H1 (cell line): ENCODE data around the gene ARMC6. TPM values are rescaled to one million over a fixed set of nuclear protein-coding genes. Genes with fewer than 3 reads are reported as not detected.

Source experiments
- EGR1 ChIP-seq: IDR thresholded peaks from 2 replicates; pipeline ENCODE4 v1.6.1; 2011; ENCODE audit warnings: low read depth, low read length, borderline replicate concordance
- JUND ChIP-seq: IDR thresholded peaks from 2 replicates; pipeline ENCODE4 v1.6.1; 2011; ENCODE audit warnings: mild to moderate bottlenecking, improper control_type of control experiment, low read length
- KDM1A ChIP-seq: fragments of 200-600, 300-600 bp; sonication (generic); IDR thresholded peaks from 2 replicates; pipeline ENCODE4 v1.7.1; 2016; ENCODE audit warnings: mild to moderate bottlenecking, low read length, borderline replicate concordance
- SIRT6 ChIP-seq: IDR thresholded peaks from one replicate; pipeline ENCODE4 v1.7.1; 2012; ENCODE audit warnings: low read length, inconsistent platforms
- TAF7 ChIP-seq: optimal IDR thresholded peaks from 2 replicates; pipeline ENCODE3; 2011; ENCODE audit warnings: low read depth, mild to moderate bottlenecking, inconsistent platforms, low read length, moderate library complexity, borderline replicate concordance
- polyA plus RNA-seq, 7 experiments: library from polyadenylated mRNA; depleted of rRNA in 3 of 7; stranded (reverse) in 5 of 7; unstranded in 2 of 7; fragments of >200 nt in 5 of 7; fragments of 200-250 nt in 2 of 7; gene quantifications; 1 replicate in 5 of 7; 2 replicates in 1 of 7; 4 replicates in 1 of 7; pipeline versions ENCODE4 v1.2.1 to v1.2.3, GENCODE V29; 2011 to 2013; ENCODE audit warnings: missing spikeins in 2 of 7, mixed read lengths in 2 of 7
- total RNA-seq: library from RNA; stranded (reverse); fragmentation: NEBNext Ultra II Directional; extraction: Animal tissue kit (Norgen Biotek cat#: 25700); gene quantifications from 2 replicates; pipeline ENCODE4 v1.2.1, GENCODE V29; 2021
- TF ChIP-seq, protein P1 (sequence below): IDR thresholded peaks from 2 replicates; pipeline ENCODE4 v1.6.1; 2012; ENCODE audit warnings: low read length, inconsistent platforms

ARMC6 gene
- total and polyA plus RNA-seq, 2 of the 8 experiments (the other 6 are each of a cell fraction or from before 2014, with no cell fraction given) = 67.1 to 68.3 TPM

DNA sequence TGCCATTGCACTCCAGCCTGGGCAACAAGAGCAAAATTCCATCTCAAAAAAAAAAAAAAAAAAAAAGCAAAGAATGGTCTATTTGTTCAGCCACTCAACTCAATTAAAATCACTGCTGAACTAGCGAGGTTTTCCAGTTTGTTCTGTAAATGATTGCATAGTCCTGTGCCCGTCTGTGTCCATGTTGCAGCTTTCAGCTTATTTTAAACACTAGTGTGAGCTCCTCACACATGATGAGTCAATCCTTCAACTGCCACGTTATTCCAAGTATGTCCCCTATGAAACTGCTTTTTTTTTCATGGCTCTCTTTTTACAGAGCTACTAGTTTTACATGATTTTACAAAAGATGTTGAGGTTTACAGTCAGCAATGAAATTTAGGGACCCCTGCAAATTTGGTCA lies 12.3 kb upstream of the ARMC6 start (continued):
- TF ChIP-seq, protein P1, sequence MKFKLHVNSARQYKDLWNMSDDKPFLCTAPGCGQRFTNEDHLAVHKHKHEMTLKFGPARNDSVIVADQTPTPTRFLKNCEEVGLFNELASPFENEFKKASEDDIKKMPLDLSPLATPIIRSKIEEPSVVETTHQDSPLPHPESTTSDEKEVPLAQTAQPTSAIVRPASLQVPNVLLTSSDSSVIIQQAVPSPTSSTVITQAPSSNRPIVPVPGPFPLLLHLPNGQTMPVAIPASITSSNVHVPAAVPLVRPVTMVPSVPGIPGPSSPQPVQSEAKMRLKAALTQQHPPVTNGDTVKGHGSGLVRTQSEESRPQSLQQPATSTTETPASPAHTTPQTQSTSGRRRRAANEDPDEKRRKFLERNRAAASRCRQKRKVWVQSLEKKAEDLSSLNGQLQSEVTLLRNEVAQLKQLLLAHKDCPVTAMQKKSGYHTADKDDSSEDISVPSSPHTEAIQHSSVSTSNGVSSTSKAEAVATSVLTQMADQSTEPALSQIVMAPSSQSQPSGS = no peak
- TF ChIP-seq TAF7 (no peak), SIRT6 (no peak), JUND (no peak), EGR1 (no peak), KDM1A (no peak)
